Thoracic aorta (tissue), 2 donors: ENCODE data around the gene KRTAP5-11. TPM values are rescaled to one million over a fixed set of nuclear protein-coding genes. Genes with fewer than 3 reads are reported as not detected.
"Not testable (repeated sequence)": the region's sequence is repeated elsewhere in the genome, so short reads cannot be mapped to it uniquely, and the experiment has no call there.

Source experiments
- ATAC-seq: fragments of 150-250 bp; one replicate; pipeline ENCODE4 v1.8.0; 2017; ENCODE audit warnings: low read depth; ENCODE audit not compliant: insufficient number of reproducible peaks, low FRiP score
- DNase-seq: peaks from one replicate; pipeline ENCODE4 v3.0.0-alpha.2; 2020; ENCODE audit warnings: low spot score
- H3K27ac ChIP-seq, 2 donors: fragments of 200-600 bp; sonication (generic); 1 replicate in 1 of 2; 2 replicates in 1 of 2; pipeline ENCODE4 v1.5.1; 2016; ENCODE audit warnings: mild to moderate bottlenecking in 2 of 2, moderate library complexity in 2 of 2
- H3K27me3 ChIP-seq: fragments of 200-600 bp; sonication (generic); replicated peaks from 2 replicates; pipeline ENCODE4 v1.6.0; 2016; ENCODE audit warnings: mild to moderate bottlenecking; ENCODE audit not compliant: insufficient read depth
- H3K36me3 ChIP-seq: fragments of 200-600 bp; sonication (generic); one replicate; pipeline ENCODE4 v1.5.1; 2016
- H3K4me1 ChIP-seq, 2 donors: fragments of 200-600 bp; sonication (generic); 1 replicate in 1 of 2; 2 replicates in 1 of 2; pipeline versions ENCODE4 v1.5.1 to v1.6.0; 2016; ENCODE audit warnings: low read depth in 2 of 2, mild to moderate bottlenecking in 1 of 2; ENCODE audit not compliant: control insufficient read depth in 1 of 2
- H3K4me3 ChIP-seq: fragments of 200-600 bp; sonication (generic); 2 replicates; pipeline ENCODE4 v1.5.1; 2016; ENCODE audit warnings: mild to moderate bottlenecking
- H3K9me3 ChIP-seq: fragments of 200-600 bp; sonication (generic); 2 replicates; pipeline ENCODE4 v1.5.1; 2016
- total RNA-seq, 2 donors: library from RNA; depleted of rRNA; stranded (reverse); fragments of >200 nt; gene quantifications; one replicate each; pipeline versions ENCODE4 v1.1.0 to v1.2.3, GENCODE V29; 2016
- TF ChIP-seq, protein P1 (sequence below): fragments of 200-600 bp; sonication (generic); IDR thresholded peaks from one replicate; pipeline ENCODE4 v1.5.1; 2019; ENCODE audit warnings: antibody characterized with exemption

Gene KRTAP5-11, protein sequence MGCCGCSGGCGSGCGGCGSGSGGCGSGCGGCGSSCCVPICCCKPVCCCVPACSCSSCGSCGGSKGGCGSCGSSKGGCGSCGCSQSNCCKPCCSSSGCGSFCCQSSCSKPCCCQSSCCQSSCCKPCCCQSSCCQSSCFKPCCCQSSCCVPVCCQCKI
- not detected for total RNA-seq

DNA sequence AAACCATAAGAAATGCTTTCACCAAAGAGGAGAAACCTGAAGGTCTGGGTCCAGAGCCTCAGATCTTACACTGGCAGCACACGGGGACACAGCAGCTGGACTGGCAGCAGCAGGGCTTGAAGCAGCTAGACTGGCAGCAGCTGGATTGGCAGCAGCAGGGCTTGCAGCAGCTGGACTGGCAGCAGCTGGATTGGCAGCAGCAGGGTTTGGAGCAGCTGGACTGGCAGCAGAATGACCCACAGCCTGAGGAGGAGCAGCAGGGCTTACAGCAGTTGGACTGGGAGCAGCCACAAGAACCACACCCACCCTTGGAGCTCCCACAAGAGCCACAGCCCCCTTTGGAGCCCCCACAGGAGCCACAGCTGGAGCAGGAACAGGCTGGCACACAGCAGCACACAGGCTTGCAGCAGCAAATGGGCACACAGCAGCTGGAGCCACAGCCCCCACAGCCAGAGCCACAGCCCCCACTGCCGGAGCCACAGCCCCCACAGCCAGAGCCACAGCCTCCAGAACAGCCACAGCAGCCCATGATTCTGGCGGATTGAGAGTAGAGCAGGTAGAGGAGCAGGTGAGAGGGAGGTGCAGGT is at the start of gene KRTAP5-11:
TSS of gene KRTAP5-11 (minus strand) at position 567 of the 587 bp plus-strand sequence. CDS start at position 529, 38 bp downstream.
- no peaks in the 10 kb centered on the region for H3K27me3 ChIP-seq
- H3K9me3 ChIP-seq: no peaks in the 10 kb centered on the region
- ATAC-seq (no peak), DNase-seq (no peak)
- TF ChIP-seq, protein P1, sequence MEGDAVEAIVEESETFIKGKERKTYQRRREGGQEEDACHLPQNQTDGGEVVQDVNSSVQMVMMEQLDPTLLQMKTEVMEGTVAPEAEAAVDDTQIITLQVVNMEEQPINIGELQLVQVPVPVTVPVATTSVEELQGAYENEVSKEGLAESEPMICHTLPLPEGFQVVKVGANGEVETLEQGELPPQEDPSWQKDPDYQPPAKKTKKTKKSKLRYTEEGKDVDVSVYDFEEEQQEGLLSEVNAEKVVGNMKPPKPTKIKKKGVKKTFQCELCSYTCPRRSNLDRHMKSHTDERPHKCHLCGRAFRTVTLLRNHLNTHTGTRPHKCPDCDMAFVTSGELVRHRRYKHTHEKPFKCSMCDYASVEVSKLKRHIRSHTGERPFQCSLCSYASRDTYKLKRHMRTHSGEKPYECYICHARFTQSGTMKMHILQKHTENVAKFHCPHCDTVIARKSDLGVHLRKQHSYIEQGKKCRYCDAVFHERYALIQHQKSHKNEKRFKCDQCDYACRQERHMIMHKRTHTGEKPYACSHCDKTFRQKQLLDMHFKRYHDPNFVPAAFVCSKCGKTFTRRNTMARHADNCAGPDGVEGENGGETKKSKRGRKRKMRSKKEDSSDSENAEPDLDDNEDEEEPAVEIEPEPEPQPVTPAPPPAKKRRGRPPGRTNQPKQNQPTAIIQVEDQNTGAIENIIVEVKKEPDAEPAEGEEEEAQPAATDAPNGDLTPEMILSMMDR: no peak
- no peaks in the 10 kb centered on the region for H3K36me3 ChIP-seq
- no peak within 1 kb of the TSS for H3K27ac ChIP-seq
- no peaks in the 10 kb centered on the region for H3K4me1 ChIP-seq
- H3K4me3 ChIP-seq: no peak within 1 kb of the TSS

DNA sequence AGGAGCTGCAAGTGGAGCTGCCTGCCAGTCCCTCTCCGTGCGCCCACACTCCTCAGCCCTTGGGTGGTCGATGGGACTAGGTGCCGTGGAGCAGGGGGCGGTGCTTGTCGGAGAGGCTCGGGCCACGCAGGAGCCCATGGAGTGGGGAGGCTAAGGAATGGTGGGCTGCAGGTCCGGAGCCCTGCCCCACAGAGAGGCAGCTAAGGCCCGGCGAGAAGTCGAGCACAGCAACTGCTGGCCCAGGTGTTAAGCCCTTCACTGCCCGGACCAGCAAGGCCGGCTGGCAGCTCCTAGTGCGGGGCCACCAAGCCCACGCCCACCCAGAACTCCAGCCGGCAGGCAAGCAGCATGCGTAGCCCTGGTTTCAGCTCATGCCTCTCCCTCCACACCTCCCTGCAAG is 48.9 kb upstream of the KRTAP5-11 start:
- H3K4me1 ChIP-seq, H3K9me3 ChIP-seq, H3K27ac ChIP-seq, ATAC-seq, H3K36me3 ChIP-seq, H3K4me3 ChIP-seq, DNase-seq, H3K27me3 ChIP-seq: not testable (repeated sequence)

DNA sequence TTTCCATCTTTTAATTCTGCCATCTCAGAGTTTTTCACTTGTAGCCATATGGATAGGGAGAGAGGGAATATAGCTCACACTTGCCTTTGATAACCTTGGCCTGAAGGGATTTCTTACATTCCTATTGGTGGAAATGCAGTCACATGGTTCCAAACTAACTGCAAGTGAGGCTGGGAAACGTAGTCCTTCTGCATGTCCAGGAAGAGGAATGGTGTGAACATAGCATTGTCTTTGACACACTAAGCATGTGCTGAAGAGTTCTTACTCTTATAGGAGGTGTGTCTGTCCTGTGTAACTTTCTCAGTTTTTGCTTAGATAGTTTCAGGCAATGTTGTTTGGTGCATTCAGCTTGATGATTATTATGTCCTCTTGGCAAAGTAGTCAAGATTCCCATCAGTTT is 47.4 kb upstream of the KRTAP5-11 start:
- not testable (repeated sequence) for H3K4me3 ChIP-seq, H3K27ac ChIP-seq, H3K27me3 ChIP-seq, DNase-seq, H3K36me3 ChIP-seq, ATAC-seq, H3K9me3 ChIP-seq, H3K4me1 ChIP-seq

DNA sequence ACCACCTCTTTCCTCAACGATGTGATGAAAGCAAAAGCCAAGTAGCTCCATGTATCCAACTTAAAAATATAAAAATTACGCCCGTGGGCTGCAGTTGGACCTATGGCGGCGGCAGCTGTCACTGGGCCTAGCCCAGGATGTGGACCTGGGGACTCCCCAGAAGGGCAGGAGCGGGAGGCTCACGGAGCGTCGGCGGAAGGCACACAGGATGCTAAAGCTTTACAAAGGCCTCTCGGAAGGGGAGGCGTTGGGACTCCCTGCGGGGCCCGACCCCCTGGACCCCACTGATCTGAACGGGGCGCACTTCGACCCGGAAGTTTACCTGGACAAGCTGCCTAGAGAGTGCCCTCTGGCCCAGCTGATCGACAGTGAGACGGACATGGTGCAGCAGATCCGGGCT is 46.3 kb upstream of the KRTAP5-11 start:
- H3K27me3 ChIP-seq, ATAC-seq, H3K27ac ChIP-seq, H3K4me3 ChIP-seq, H3K9me3 ChIP-seq, H3K36me3 ChIP-seq, DNase-seq, H3K4me1 ChIP-seq: not testable (repeated sequence)

DNA sequence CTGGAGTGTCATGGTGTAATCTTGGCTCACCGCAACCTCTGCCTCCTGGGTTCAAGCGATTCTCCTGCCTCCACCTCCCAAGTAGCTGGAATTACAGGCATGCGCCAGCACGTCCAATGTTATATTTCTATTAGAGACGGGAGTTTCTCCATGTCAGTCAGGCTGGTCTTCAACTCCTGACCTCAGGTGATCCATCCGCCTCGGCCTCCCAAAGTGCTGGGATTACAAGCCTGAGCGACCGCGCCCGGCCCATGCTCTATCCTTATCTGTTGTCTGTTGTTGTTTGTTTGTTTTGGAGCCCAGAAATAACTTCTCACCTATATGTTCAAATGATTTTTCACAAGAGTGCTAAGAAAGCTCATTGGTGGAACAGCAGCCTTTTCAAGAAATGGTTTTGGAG is 40.6 kb upstream of the KRTAP5-11 start:
- H3K27me3 ChIP-seq, H3K27ac ChIP-seq, H3K9me3 ChIP-seq, H3K4me1 ChIP-seq, H3K36me3 ChIP-seq, H3K4me3 ChIP-seq, ATAC-seq, DNase-seq: not testable (repeated sequence)

DNA sequence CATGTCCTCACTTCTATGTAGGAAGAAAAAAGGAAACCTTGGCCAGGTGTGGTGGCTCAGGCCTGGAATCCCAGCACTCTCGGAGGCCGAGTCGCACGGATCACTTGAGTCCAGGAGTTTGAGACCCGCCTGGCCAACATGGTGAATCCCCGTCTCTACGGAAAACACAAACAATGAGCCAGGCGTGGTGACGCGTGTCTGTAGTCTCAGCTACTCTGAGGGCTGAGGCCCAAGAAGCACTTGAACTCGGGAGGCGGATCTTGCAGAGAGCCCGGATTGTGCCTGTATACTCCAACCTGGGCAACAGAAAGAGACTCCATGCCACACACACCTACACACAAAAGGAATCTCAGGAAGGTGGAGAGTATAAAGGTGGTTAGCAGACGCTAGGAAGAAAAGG is 39.9 kb upstream of the KRTAP5-11 start:
- H3K27ac ChIP-seq, DNase-seq, H3K36me3 ChIP-seq, ATAC-seq, H3K4me1 ChIP-seq, H3K9me3 ChIP-seq, H3K27me3 ChIP-seq, H3K4me3 ChIP-seq: not testable (repeated sequence)

DNA sequence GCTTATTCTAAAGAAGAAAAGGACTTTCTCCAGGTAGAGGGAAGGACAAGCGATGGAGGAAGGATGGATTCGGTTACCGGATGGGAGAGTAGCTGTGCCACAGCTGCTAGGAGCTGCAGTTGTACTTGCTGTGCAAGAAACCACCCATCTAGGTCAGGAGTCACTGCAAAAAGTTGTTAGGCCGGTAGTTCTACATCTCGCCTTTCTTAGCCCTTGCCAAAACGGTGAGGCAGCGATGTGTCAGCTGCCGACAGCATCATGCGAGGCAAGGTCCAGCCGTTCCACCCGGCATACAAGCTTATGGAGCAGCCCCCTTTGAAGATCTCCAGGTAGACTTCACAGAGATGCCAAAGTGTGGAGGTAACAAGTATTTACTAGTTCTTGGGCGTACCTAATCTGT is 32.3 kb upstream of the KRTAP5-11 start:
- not testable (repeated sequence) for ATAC-seq, H3K27ac ChIP-seq, H3K27me3 ChIP-seq, H3K9me3 ChIP-seq, H3K4me1 ChIP-seq, H3K4me3 ChIP-seq, H3K36me3 ChIP-seq, DNase-seq

DNA sequence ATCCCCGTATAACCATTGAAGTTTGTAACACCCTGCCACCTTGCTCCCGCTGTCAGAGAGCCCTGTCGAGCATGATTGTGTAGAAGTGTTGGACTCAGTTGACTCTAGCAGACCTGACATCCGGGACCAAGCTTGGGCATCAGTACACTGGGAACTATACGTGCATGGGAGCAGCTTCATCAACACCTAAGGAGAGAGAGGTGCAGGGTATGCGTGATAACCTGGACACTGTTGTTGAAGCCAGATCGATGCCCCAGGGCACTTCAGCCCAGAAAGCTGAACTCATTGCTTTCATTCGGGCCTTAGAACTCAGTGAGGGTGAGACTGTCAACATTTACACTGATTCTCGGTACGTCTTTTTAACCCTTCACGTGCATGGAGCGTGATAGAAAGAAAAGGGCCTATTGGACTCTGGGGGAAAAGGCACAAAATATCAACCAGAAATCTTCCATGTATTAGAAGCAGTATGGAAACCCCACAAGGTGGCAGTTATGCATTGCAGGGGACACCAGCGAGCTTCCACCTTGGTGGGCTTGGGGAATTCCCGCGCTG is 31.8 kb upstream of the KRTAP5-11 start:
- not testable (repeated sequence) for H3K27ac ChIP-seq, H3K4me3 ChIP-seq, DNase-seq, ATAC-seq, H3K4me1 ChIP-seq, H3K9me3 ChIP-seq, H3K36me3 ChIP-seq, H3K27me3 ChIP-seq

DNA sequence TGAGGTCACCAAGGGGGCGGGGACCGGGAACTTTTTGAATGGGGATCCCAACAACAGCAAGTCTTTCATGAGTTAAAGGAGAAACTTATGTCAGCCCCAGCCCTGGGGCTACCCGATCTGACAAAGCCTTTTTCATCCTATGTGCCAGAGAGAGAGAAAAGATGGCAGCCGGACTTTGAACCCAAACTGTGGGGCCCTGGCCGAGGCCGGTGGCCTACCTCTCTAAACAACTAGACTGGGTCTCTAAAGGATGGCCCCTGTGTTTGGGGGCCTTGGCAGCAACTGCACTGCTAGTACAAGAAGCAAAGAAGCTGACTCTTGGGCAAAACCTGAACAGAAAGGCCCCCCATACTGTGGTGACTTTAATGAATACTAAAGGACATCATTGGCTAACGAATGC is 31.3 kb upstream of the KRTAP5-11 start:
- H3K9me3 ChIP-seq, H3K4me1 ChIP-seq, H3K36me3 ChIP-seq, DNase-seq, H3K4me3 ChIP-seq, H3K27me3 ChIP-seq, ATAC-seq, H3K27ac ChIP-seq: not testable (repeated sequence)

DNA sequence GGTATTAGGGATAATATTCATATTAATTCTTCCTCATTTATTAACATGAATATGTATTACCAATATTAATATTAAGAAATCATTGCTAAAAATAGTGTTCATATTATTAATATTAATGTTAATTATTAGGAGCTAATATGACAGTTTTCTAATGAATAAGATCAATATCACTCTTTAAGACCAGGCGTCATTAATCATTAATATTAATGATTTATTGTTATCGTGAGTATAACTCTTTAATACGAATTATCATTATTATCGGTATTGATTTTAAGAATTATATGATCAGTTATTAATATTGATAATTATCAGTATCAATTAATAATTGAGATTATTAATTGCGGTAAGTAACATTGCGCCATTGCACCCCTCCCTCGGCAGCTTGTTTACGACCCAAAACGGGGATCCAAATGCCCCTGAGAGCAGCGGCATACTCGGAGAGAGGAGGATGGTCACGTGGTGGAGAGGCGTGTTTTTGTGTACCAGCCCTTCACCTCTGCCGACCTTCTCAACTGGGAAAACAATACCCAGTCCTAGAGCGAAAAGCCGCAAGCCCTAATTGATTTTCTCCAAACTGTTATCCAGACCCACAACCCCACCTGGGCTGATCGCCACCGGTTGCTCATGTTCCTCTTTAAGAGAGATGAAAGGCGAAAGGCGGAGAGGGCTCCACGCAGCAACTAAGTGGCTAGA is 28.7 kb upstream of the KRTAP5-11 start:
- H3K4me3 ChIP-seq, H3K36me3 ChIP-seq, H3K9me3 ChIP-seq, DNase-seq, H3K27ac ChIP-seq, ATAC-seq, H3K4me1 ChIP-seq, H3K27me3 ChIP-seq: not testable (repeated sequence)

DNA sequence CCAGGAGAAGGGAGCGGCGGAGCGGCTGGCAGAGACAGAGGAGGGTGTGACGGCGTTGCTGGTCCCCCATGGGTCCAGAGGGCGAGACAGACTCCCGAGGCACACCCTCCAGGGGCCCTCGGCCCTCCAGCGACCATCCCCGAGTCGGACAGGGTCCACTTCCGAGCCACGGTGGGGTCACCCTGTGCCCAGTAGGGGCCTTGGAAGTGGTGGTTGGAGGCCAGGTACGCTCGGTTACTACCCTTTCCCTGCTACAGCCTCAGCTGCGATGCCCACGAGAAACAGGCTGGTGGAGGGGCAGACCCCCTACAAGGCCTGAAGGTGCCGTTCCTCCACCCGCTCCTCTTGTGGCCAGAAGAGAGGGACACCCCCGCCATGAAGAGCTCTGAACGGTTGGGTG is 25.6 kb upstream of the KRTAP5-11 start:
- not testable (repeated sequence) for H3K4me3 ChIP-seq

More for the DNA sequence above, 25.6 kb upstream of the KRTAP5-11 start:
- H3K4me1 ChIP-seq, H3K9me3 ChIP-seq, DNase-seq, H3K27me3 ChIP-seq, ATAC-seq, H3K36me3 ChIP-seq, H3K27ac ChIP-seq: not testable (repeated sequence)
